Stromal cell of bone marrow (primary cell): Measurements from ENCODE around the gene C17orf58.

Experiments
- DNase-seq: peaks from one replicate; pipeline ENCODE4 v3.0.0-alpha.2; 2012; ENCODE audit warnings: low read depth

Gene C17orf58

GRCh38 chr17:67950945-67951344 is 45.3 kb downstream of the C17orf58 start:
- DNase-seq = no peak

DNA sequence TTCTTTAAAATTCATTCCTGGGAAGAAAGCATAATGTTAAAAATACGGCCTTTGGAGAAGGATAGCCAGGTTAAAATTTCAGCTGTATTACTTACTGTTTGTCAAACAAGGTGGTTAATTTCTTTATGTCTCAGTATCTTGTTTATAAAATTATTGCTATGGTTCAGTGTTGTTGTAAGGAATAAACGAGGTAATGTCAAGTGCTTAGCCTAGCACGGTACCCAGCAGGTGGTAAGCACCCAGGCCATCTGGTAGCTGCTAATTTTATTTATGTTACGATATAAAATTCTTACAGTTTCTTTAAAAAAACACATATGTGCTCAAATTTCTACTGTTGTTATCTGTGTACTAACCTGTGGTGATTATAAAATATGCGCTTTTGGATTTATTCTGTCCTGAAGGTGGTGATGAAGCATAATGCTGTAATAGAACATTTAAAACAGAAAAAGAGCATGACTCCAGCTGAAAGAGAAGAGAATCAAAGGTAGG is 48.9 kb downstream of the C17orf58 start:
- DNase-seq = no peak

DNA sequence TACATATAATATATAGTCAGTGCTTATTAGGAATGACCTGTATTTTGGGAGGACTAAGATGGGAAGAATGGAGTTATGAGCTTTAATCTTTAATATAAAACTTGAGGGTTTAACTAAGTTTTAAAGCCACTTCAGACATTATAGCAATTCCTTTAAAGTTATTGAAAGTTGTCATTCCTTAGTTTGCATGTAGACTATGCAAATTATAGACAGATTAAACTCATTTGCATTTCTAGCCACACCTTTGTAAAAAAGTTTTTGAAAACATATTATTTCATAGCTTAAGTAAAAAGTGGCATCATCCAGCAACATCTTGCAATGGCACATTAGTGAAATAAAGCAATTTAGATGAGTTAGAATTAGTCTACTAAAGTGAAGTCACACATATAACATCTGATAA is 49.8 kb downstream of the C17orf58 start:
- DNase-seq = no peak

- no peak for DNase-seq
Measured at GRCh38 chr17:67944035-67944434, 52.2 kb downstream of the C17orf58 start.

DNA sequence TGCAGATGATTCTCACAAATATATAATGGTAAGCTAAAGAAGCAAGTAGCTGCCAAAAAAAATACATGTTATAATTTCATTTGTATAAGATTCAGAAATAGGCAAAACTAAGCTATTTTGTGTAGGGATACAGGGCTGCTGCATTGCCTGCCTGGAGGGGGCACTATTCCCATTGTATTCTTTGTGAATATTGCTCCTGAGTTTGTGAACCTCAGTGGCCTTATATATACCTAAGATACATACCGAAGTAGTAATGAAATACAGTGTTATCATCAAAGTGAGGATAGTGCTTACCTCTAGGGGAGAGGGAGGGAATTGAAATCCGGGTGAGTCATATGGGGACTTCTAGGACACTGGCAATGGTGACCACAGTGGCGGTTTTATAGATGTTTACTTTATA is 53.5 kb downstream of the C17orf58 start:
- DNase-seq = no peak
